T47D (cell line): ENCODE results near the gene TPO.

Experiments
- DNase-seq, 2 experiments: peaks; one replicate each; pipeline versions ENCODE4 v3.0.0 to v3.0.0-alpha.2; 2011 to 2012; ENCODE audit warnings: low read depth in 1 of 2, low spot score in 1 of 2
- JUND ChIP-seq: IDR thresholded peaks from 2 replicates; pipeline ENCODE4 v1.6.1; 2012; ENCODE audit warnings: low read depth
- in situ Hi-C: cut with HindIII; loops from 2 replicates; pipeline ENCODE4 v1.10.0; 2016; ENCODE audit warnings: low sequenced_read_pairs, low pct_unique_long_range_greater_than_20kb

Gene TPO

DNA sequence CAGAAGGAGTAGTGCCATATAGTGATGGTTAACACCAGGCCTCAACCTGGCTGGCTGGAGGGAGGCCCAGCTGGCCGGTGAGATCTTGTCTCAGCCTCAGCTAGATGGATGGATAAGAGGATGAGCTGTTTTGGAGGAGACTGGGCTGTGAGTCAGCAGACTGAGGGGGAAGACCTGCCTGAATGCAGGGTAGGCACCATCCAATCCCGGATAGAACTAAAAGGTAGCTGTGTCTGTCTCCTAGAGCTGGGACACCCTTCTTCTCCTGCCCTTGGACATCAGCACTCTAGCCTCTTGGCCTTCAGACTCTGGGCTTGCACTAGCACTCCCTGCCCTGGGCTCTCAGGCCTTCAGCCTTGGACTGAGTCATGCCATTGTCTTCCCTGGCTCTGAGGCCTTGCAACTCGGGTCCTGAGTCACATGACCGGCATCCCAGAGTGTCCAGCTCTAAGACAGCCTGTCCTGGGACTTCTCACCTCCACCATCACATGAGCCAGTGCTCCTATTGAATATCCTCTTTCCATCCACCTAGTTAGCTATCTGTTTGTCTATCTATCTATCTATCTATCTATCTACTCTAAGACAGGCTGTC lies 131.3 kb downstream of the TPO start:
- in situ Hi-C loops = no loop called here
- DNase-seq = no peak
- no peak for TF ChIP-seq JUND

DNA sequence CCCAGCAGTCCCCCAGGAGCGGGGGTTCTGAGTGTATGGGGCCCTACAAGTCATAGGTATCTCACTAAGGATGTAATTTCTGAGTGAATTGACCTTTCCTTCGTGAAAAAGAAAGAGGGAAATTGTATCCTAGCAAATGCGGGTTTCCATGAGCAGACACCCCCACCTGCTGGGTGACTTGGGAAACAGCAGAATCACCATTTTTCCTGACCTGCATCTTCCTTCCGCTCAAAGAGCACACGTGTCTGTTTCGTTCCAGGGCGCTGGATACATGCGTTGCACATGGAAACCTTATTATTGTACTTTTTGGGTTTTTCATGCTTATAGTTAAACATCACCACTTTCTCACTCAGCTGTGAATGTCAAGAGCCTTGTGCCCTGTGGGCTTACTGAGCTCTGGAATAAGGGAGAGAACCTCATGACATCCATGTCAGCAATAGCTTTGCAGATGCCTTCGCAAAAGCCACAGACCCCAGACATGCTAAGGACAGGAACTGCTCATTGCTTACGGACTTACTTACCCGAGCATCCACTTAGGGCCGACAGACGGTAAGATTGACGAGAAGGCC lies 132.8 kb downstream of the TPO start:
- peak in 1 of 2 experiments; percentile 48 for DNase-seq
- TF ChIP-seq JUND = no peak
- in situ Hi-C loops = no loop called here

DNA sequence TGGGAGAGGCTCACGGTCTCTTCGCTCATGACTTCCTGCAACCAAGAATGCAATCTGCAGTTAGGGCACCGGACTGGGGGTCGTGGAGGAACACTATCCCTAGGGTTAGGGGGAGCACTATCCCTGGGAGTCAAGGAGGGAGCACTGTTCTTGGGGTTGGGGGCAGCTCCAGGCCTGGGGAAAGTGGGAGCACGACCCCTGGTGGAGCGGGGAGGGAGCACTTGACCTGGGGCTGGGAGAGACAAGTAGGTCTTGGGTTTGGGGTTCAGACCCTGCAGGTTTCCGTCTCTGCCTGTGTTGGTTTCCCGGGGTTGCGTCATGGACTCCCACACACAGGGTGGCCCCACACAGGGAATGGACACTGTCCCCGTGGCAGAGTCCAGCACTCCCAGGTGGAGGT lies 133.6 kb downstream of the TPO start:
- DNase-seq = no peak
- in situ Hi-C loops = no loop called here
- TF ChIP-seq JUND = no peak

DNA sequence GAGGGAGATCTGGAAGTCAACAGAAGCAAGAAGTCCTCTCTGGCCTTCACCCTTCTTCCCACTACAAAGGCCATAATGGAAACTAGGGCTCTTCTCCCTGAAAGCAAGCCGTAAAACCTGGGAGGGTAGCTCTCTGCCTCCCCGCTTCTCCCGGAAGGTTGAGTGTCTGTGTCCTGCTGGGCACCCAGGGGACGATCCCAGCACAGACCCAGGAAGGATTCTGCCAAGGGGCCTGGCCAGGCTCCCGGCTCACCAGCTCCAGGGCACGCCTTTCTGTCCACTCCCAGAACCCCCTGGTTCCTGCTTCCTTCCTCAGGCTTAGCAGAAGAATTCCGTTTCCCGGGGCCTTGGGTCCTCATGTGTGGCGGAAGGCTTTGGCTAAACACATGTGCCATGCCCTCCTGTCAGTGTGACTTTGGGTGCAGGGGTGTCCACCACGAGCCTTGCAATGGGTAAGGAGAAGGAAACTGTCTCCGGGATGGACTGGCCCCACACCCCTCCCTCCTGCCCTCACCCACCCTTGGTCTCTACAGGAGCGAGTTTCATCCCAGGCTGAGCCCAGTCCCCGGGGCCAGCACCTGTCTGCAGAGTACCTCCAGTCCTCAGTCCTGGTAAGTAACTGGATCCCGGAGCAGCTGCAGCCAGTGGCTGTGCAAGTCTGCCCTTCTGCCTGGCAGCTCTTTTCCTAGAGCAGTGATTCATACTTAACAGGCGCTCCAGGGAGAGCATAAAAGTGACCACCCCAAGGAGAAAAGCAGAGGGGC lies 135.8 kb downstream of the TPO start:
- no peak for DNase-seq
- TF ChIP-seq JUND = no peak
- in situ Hi-C loops = no loop called here

DNA sequence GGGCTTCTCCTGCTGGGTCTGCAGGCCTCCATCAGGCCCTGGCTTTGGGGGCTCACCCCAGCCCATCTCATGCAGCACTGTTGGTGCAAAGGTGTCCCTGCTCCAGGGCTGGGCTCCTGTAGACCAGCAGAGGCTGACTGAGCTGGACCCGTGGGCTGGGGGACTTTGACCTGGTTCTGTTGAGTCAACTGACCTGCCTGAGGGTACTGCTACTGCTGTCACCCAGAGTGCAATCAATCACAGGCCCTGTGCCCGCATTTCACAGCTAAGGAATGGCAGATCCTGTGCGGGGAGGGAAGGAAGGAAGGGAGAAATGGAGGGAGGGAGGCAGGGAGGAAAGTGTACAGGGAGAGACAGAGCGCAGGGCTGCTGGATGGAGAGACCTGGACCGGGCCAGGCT lies 136.8 kb downstream of the TPO start:
- no peak for DNase-seq
- in situ Hi-C loops = no loop called here
- TF ChIP-seq JUND = no peak

DNA sequence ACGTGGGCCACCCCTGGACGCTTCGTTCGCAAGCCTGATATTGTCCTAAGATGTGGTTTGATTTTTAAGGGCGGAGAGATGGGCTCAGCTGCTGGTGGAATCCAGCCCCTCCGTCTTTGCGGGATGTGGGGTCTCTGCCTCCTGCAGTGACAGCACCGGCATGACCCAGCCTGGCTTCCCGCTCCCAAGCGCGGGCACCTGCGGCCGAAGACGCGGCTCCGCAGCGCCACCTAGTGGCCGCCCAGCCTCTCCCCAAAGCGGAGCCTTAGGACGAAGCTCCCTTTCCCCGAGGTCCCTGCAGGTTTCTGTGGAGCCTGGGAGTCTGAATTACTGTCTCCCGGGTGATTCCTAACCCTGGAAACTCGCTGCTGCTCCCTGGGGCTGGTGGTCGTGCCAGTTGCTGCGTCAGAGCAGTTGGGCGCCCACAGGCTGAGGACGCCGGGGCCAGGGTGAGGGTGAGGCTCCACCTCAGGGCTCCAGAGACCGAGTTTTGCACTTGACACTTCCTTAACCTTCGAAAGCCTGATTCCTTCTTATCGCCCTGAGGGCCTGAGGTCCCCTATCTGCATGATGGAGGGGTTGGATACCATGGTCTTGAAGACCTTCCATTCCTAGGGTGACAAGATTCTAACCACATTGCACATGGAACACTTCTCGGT lies 137.5 kb downstream of the TPO start:
- in situ Hi-C loops = no loop called here
- peak; percentile 46 to 71 for DNase-seq
- no peak for TF ChIP-seq JUND

DNA sequence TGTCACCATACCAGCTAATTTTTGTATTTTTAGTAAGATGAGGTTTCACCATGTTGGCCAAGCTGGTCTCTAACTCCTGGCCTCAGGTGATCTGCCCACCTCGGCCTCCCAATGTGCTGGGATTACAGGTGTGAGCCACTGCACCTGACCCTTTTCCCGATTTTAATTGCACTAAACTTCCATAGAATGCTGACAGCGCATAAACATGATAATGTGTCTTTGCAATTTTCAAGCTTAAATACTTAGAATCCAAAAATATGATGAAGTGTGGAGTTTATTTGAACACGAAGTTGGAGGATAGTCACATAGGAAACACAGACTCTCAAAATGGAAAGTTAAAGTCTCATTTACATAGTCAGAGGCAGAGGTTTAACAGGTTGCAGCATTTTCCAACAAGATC lies 138.6 kb downstream of the TPO start:
- in situ Hi-C loops = no loop called here
- no peak for TF ChIP-seq JUND
- no peak for DNase-seq

DNA sequence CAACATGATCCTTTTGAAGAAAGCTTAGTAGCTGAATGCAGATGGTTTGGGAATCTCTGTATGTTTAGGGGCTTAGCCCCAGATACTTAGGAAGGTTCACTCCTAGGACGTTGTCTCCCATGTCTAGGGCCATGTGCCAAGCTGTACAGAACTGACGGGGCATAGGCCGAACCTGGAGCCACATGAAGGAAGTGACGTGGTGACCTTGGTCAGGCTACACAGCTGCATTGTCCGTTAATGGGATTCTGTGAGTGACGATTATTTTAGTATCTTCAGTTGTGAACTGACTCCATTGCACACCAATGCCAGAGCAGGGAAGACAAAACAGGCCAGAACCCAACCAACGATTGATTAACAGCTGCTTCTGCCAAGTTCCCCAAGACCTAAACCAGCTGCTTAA lies 139.3 kb downstream of the TPO start:
- no peak for DNase-seq
- in situ Hi-C loops = no loop called here
- TF ChIP-seq JUND = no peak

DNA sequence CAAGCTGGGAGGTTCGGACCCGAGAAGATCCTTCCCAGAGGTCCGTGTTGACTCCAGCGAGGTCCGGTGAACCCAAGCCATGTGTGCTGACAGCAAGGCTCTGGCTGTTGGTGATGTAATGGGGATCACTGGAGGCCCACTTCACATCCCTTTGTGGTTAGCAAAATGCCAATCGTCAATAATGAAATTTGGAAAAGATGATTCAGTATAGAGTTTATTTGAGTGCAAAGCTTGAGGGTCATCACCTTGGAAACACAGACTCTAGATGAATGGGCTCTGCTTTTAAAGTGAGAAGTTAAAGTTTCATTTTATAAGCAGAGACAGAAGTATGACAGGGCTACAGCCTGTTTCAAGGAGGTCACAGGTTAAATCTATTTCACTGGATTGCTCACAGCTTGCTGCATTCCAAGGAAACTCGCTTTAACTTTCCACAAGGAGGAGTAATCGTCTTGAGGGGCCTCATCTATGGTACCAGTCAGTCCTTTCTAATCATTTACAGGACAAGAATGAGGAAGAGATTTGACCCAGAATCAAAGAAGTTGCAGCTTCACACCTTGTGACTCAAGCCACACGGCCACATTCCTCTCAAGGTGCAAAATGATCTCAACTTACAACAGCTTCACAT lies 140.5 kb downstream of the TPO start:
- in situ Hi-C loops = no loop called here
- peak in 1 of 2 experiments; percentile 22 for DNase-seq
- TF ChIP-seq JUND = no peak

DNA sequence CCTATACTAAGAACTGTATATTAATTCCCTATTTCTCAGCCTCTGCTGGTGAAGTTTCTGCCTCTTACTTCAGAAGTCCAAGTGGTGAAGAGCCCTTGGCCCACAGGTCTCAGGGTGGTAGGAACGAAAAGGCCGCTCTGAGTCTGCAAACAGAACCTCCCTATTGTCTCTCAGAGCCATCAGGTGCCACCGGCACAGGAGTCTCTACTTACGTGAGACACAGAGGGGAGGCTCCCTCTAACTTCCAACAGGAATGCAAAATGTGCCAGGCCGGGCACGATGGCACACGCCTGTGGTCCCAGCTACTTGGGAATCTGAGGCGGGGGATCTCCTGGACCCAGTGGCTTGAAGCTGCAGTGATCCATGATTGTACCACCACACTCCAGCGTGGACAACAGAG lies 143.0 kb downstream of the TPO start:
- in situ Hi-C loops = no loop called here
- DNase-seq = no peak
- no peak for TF ChIP-seq JUND

DNA sequence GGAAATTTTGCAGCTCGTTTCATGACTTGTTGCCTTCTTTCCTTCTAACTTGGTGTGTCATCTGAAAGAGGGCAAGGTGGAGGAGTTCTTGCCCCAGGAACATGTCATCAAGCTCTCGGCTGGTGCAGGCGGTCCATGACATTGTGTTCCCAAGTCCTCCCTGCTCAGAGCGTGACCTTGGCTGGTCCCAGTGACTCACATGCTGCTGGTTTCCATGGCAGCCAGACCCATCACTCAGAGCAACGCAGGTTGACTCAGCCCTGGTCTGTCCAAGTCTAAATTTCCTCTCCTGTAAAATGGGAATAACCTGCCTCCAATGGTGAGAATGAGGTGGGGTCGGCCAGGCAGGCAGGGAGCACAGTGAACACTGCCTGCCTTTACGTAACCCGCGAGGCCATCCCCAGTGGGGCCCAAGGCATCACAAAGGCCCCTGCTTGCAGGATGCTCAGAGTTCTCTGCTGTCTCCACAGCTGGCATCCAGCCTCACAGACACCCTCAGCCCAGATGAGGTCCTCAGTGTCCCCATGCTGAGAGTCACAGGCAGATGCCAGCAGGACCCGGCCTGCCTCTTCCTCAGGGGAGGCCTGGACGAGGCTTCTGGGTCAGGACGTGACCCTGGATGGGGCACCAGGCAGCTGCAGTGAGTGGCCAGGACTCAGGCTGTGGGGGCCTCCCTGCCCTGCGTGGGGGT lies 143.7 kb downstream of the TPO start:
- in situ Hi-C loops = no loop called here
- no peak for TF ChIP-seq JUND
- DNase-seq = no peak

DNA sequence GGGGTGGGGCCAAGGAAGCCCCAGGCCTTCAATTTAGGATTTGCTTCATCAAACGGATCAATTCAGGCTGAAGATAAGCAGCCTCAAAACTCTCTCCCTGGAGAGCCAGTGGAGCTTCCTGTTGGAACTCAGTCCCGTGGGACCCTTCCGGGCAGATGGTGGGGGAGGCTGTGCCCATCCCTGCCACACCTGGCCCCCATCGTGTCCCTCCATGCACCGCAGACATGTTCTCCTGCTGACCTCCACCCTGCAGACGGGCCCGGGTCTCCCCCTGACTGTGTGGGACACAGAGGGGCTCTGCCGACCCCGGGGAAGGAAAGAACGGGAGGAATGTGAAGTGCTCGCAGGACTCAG lies 144.2 kb downstream of the TPO start:
- no peak for DNase-seq
- no peak for TF ChIP-seq JUND
- in situ Hi-C loops = no loop called here
